ENCODE data around the gene PLEKHM1.
A peak's percentile ranks its signal among the peaks of the same experiment; 100 is the strongest.
"Not testable (repeated sequence)": the region's sequence is repeated elsewhere in the genome, so short reads cannot be mapped to it uniquely, and the experiment has no call there.

The PLEKHM1 gene

GRCh38 chr17:45482317-45482716 is 8.2 kb downstream of the PLEKHM1 start:
- H3F3A ChIP-seq (ENCODE audit: control insufficient read depth, insufficient read depth); H3K36me3 ChIP-seq (ENCODE audit: control insufficient read depth, low read length); H3K27me3 ChIP-seq (ENCODE audit: control insufficient read depth, low read length); H3K79me2 ChIP-seq (ENCODE audit: control insufficient read depth, low read length); H3K4me2 ChIP-seq (ENCODE audit: low read length); H3K4me3 ChIP-seq (ENCODE audit: low read length); H3K9me2 ChIP-seq (replicated peaks; ENCODE audit: control insufficient read depth, low read length); H4K20me1 ChIP-seq (ENCODE audit: control insufficient read depth, insufficient read depth, low read depth, low read length); H3K27ac ChIP-seq (ENCODE audit: low read depth, low read length); H3K4me1 ChIP-seq (ENCODE audit: control insufficient read depth, low read length); H3K9me3 ChIP-seq (ENCODE audit: control insufficient read depth, insufficient read depth, low read length): not testable (repeated sequence)

- H3K4me3 ChIP-seq (ENCODE audit: low read length); H3K4me1 ChIP-seq (ENCODE audit: control insufficient read depth, low read length); H3K36me3 ChIP-seq (ENCODE audit: control insufficient read depth, low read length); H3K9me2 ChIP-seq (replicated peaks; ENCODE audit: control insufficient read depth, low read length); H3K27me3 ChIP-seq (ENCODE audit: control insufficient read depth, low read length); H4K20me1 ChIP-seq (ENCODE audit: control insufficient read depth, insufficient read depth, low read depth, low read length); H3K79me2 ChIP-seq (ENCODE audit: control insufficient read depth, low read length); H3F3A ChIP-seq (ENCODE audit: control insufficient read depth, insufficient read depth); H3K4me2 ChIP-seq (ENCODE audit: low read length); H3K9me3 ChIP-seq (ENCODE audit: control insufficient read depth, insufficient read depth, low read length); H3K27ac ChIP-seq (ENCODE audit: low read depth, low read length): not testable (repeated sequence)
Measured at GRCh38 chr17:45475436-45475835, 15.1 kb downstream of the PLEKHM1 start.

- not testable (repeated sequence) for H3K9me2 ChIP-seq (replicated peaks; ENCODE audit: control insufficient read depth, low read length); H3K4me3 ChIP-seq (ENCODE audit: low read length); H3F3A ChIP-seq (ENCODE audit: control insufficient read depth, insufficient read depth); H3K79me2 ChIP-seq (ENCODE audit: control insufficient read depth, low read length); H3K9me3 ChIP-seq (ENCODE audit: control insufficient read depth, insufficient read depth, low read length); H3K27me3 ChIP-seq (ENCODE audit: control insufficient read depth, low read length); H3K27ac ChIP-seq (ENCODE audit: low read depth, low read length); H3K36me3 ChIP-seq (ENCODE audit: control insufficient read depth, low read length); H3K4me1 ChIP-seq (ENCODE audit: control insufficient read depth, low read length); H3K4me2 ChIP-seq (ENCODE audit: low read length); H4K20me1 ChIP-seq (ENCODE audit: control insufficient read depth, insufficient read depth, low read depth, low read length)
Measured at GRCh38 chr17:45472249-45472648, 18.3 kb downstream of the PLEKHM1 start.

GRCh38 chr17:45469204-45469563 is 21.3 kb downstream of the PLEKHM1 start:
- not testable (repeated sequence) for H4K20me1 ChIP-seq (ENCODE audit: control insufficient read depth, insufficient read depth, low read depth, low read length); H3K27ac ChIP-seq (ENCODE audit: low read depth, low read length); H3K4me1 ChIP-seq (ENCODE audit: control insufficient read depth, low read length); H3K36me3 ChIP-seq (ENCODE audit: control insufficient read depth, low read length); H3K4me3 ChIP-seq (ENCODE audit: low read length); H3K27me3 ChIP-seq (ENCODE audit: control insufficient read depth, low read length); H3K79me2 ChIP-seq (ENCODE audit: control insufficient read depth, low read length); H3K4me2 ChIP-seq (ENCODE audit: low read length); H3K9me2 ChIP-seq (replicated peaks; ENCODE audit: control insufficient read depth, low read length); H3K9me3 ChIP-seq (ENCODE audit: control insufficient read depth, insufficient read depth, low read length); H3F3A ChIP-seq (ENCODE audit: control insufficient read depth, insufficient read depth)

GRCh38 chr17:45468293-45469203 is 22.0 kb downstream of the PLEKHM1 start:
- not testable (repeated sequence) for H3K9me3 ChIP-seq (ENCODE audit: control insufficient read depth, insufficient read depth, low read length); H3K36me3 ChIP-seq (ENCODE audit: control insufficient read depth, low read length); H3K79me2 ChIP-seq (ENCODE audit: control insufficient read depth, low read length); H3K9me2 ChIP-seq (replicated peaks; ENCODE audit: control insufficient read depth, low read length); H3F3A ChIP-seq (ENCODE audit: control insufficient read depth, insufficient read depth); H3K4me1 ChIP-seq (ENCODE audit: control insufficient read depth, low read length); H3K27me3 ChIP-seq (ENCODE audit: control insufficient read depth, low read length); H3K4me2 ChIP-seq (ENCODE audit: low read length); H3K27ac ChIP-seq (ENCODE audit: low read depth, low read length); H3K4me3 ChIP-seq (ENCODE audit: low read length); H4K20me1 ChIP-seq (ENCODE audit: control insufficient read depth, insufficient read depth, low read depth, low read length)

DNA sequence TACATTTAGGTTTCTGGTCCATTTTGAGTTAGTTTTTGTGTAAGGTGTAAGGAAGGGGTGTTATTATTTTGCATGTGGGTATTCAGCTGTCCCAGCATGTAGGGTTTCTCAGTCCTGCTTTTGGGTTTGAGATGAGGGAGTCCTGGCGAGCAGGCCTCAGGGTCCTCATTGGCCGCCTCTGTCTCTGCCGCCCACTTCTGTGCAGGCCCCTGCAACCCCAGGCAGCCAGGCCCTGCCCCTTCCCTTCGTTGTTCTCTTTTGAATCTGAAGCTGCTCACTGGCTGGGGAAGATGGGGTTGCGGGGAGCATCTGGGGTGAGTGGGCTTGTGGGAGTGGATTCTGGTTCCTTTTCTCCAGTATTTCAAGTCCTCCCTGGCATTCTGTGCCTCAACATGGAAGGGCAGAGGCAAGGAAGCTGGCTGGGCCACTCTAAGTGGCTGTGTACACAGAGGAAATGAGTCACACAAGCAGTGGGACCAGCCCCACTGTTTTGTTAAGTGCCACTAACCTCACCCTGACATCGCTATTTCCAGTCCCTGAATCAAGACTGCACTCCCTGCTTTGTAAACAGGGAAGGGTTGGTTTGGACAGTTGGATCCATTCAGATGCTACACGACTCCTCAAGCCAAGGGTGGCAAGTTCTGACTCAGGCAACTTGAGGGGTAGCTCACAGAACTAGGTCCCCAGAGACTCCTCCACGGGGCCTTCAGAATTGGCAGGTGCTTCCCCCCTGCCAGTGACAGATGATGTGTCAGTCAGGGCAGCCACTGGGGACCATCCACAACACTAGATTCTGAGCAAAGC is 28.8 kb downstream of the PLEKHM1 start:
- not testable (repeated sequence) for H3K9me2 ChIP-seq (replicated peaks; ENCODE audit: control insufficient read depth, low read length); H3K27me3 ChIP-seq (ENCODE audit: control insufficient read depth, low read length); H3K79me2 ChIP-seq (ENCODE audit: control insufficient read depth, low read length); H3K9me3 ChIP-seq (ENCODE audit: control insufficient read depth, insufficient read depth, low read length); H3K36me3 ChIP-seq (ENCODE audit: control insufficient read depth, low read length); H3F3A ChIP-seq (ENCODE audit: control insufficient read depth, insufficient read depth); H4K20me1 ChIP-seq (ENCODE audit: control insufficient read depth, insufficient read depth, low read depth, low read length)
- H3K4me1 ChIP-seq (ENCODE audit: control insufficient read depth, low read length): peaks cover 29% of the 10 kb centered on the region
- H3K4me2 ChIP-seq (ENCODE audit: low read length): peak overlapping the region; percentile 69
- H3K27ac ChIP-seq (ENCODE audit: low read depth, low read length): peak overlapping the region; percentile 63
- H3K4me3 ChIP-seq (ENCODE audit: low read length): peak overlapping the region; percentile 41

DNA sequence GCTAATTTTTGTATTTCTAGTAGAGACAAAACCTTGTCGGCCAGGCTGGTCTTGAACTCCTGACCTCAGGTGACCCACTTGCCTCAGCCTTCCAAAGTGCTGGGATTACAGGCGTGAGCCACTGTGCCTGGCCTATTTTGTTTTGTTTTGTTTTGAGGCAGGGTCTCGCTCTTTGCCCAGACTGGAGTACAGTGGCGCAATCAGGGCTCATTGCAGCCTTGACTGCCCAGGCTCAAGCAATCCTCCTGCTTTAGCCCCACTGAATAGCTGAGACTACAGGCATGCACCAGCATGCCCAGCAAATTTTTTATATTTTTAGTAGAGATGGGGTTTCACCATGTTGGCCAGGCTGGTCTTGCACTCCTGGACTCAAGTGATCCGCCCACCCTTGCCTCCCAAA is 30.1 kb downstream of the PLEKHM1 start:
- not testable (repeated sequence) for H3K9me3 ChIP-seq (ENCODE audit: control insufficient read depth, insufficient read depth, low read length); H3K27ac ChIP-seq (ENCODE audit: low read depth, low read length); H4K20me1 ChIP-seq (ENCODE audit: control insufficient read depth, insufficient read depth, low read depth, low read length); H3F3A ChIP-seq (ENCODE audit: control insufficient read depth, insufficient read depth); H3K9me2 ChIP-seq (replicated peaks; ENCODE audit: control insufficient read depth, low read length); H3K27me3 ChIP-seq (ENCODE audit: control insufficient read depth, low read length); H3K79me2 ChIP-seq (ENCODE audit: control insufficient read depth, low read length); H3K36me3 ChIP-seq (ENCODE audit: control insufficient read depth, low read length); H3K4me2 ChIP-seq (ENCODE audit: low read length); H3K4me3 ChIP-seq (ENCODE audit: low read length)
- H3K4me1 ChIP-seq (ENCODE audit: control insufficient read depth, low read length): peaks cover 29% of the 10 kb centered on the region

DNA sequence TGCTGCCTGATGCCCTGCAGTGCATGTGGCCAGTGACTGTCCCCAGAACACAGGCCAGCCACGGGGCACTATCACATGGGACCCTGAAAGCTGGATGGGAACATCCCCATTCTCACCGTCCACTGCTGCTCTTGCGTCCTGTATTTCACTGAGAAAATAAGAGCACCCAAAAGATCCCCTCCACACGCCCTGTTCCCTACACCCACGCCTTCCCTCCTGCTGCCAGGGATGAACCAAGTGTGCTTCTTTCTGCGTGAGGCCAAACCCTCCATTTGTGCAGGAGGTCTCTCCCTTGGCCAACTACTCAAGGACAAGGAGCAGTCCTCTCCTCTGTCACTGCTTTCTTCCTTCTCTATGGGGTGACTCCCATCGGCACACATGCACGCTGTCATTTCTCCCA is 36.2 kb downstream of the PLEKHM1 start:
- H3K4me1 ChIP-seq (ENCODE audit: control insufficient read depth, low read length): peaks cover 28% of the 10 kb centered on the region
- not testable (repeated sequence) for H3K36me3 ChIP-seq (ENCODE audit: control insufficient read depth, low read length); H3K79me2 ChIP-seq (ENCODE audit: control insufficient read depth, low read length); H3K4me3 ChIP-seq (ENCODE audit: low read length); H3K27me3 ChIP-seq (ENCODE audit: control insufficient read depth, low read length); H3K4me2 ChIP-seq (ENCODE audit: low read length); H3K27ac ChIP-seq (ENCODE audit: low read depth, low read length); H3K9me2 ChIP-seq (replicated peaks; ENCODE audit: control insufficient read depth, low read length); H4K20me1 ChIP-seq (ENCODE audit: control insufficient read depth, insufficient read depth, low read depth, low read length); H3F3A ChIP-seq (ENCODE audit: control insufficient read depth, insufficient read depth); H3K9me3 ChIP-seq (ENCODE audit: control insufficient read depth, insufficient read depth, low read length)

Measured in DOHH2 (cell line).